Transverse colon (tissue), 4 donors: ENCODE measurements around the gene CPVL. TPM values are rescaled to one million over a fixed set of nuclear protein-coding genes. Genes with fewer than 3 reads are reported as not detected.

ENCODE experiments used
- DNase-seq: peaks from one replicate; pipeline ENCODE4 v3.0.0-alpha.2; 2019
- H3K27ac ChIP-seq, 4 donors: fragments of 200-600 bp; sonication (generic); 2 replicates each; pipeline ENCODE4 v1.5.1; 2016 to 2018; ENCODE audit warnings: inconsistent platforms in 4 of 4
- H3K27me3 ChIP-seq: fragments of 200-600 bp; sonication (generic); 2 replicates; pipeline ENCODE4 v1.5.1; 2017; ENCODE audit warnings: inconsistent platforms
- H3K36me3 ChIP-seq, 4 donors: fragments of 200-600 bp; sonication (generic); 2 replicates each; pipeline ENCODE4 v1.5.1; 2017 to 2019; ENCODE audit warnings: inconsistent platforms in 4 of 4
- H3K4me1 ChIP-seq, 4 donors: fragments of 200-600 bp; sonication (generic); 2 replicates each; pipeline ENCODE4 v1.5.1; 2017 to 2020; ENCODE audit warnings: inconsistent platforms in 4 of 4
- H3K4me3 ChIP-seq, 4 donors: fragments of 200-600 bp; sonication (generic); 1 replicate in 1 of 4; 2 replicates in 3 of 4; pipeline versions ENCODE4 v1.5.1 to v1.6.1; 2017 to 2019; ENCODE audit warnings: inconsistent platforms in 4 of 4
- H3K9me3 ChIP-seq, 2 donors: fragments of 200-600 bp; sonication (generic); 2 replicates each; pipeline ENCODE4 v1.5.1; 2017 to 2019; ENCODE audit warnings: inconsistent platforms in 2 of 2
- EP300 ChIP-seq: sonication (generic); formaldehyde crosslinking; IDR thresholded peaks from one replicate; pipeline ENCODE4 v1.6.1; 2017; ENCODE audit warnings: antibody characterized with exemption, low read depth
- POLR2A ChIP-seq: fragments of 450-650 bp; IDR thresholded peaks from one replicate; pipeline ENCODE4 v1.6.1; 2016; ENCODE audit warnings: antibody characterized with exemption, mild to moderate bottlenecking, moderate library complexity
- POLR2AphosphoS5 ChIP-seq, 3 donors: sonication (generic); formaldehyde crosslinking; IDR thresholded peaks; one replicate each; pipeline ENCODE4 v1.6.1; 2016; ENCODE audit warnings: antibody characterized with exemption in 3 of 3
- WGBS, 2 donors: methylation state at CpG; one replicate each; pipeline ENCODE4 v1.1.5; 2018; ENCODE audit warnings: low coverage in 1 of 2; 5-methylcytosine and 5-hydroxymethylcytosine counted together
- in situ Hi-C, 4 donors: fragments of 200-750 bp; cut with MboI; loops; one replicate each; pipeline versions ENCODE4 v1.15.0 to v1.15.1; 2017; ENCODE audit warnings: low sequenced_read_pairs in 3 of 4, low pct_ligation_motif_present in 1 of 4, low pct_unique_long_range_greater_than_20kb in 1 of 4
- intact Hi-C: fragments of 100-400 bp; cut with DNase I; formaldehyde crosslinking; loops from one replicate; pipeline ENCODE4 v1.15.1; 2023; ENCODE audit warnings: low total_unique reads
- total RNA-seq, 4 donors: library from RNA; depleted of rRNA; stranded (reverse); fragments of >200 nt; gene quantifications; one replicate each; pipeline ENCODE4 v1.1.0, GENCODE V29; 2016
- TF ChIP-seq, protein P1 (sequence below), 5 experiments: fragments of 200-600 bp in 3 of 5; fragments of 450-650 bp in 2 of 5; sonication (generic) in 3 of 5; IDR thresholded peaks; 1 replicate in 2 of 5; 2 replicates in 3 of 5; pipeline ENCODE4 v1.5.1; 2016 to 2017; ENCODE audit warnings: antibody characterized with exemption in 5 of 5, inconsistent platforms in 3 of 5, mild to moderate bottlenecking in 2 of 5, moderate library complexity in 1 of 5

Gene CPVL
- total RNA-seq, 4 donors from 2014 or later, result 0.75 to 9.7 (median 4.8) TPM

DNA sequence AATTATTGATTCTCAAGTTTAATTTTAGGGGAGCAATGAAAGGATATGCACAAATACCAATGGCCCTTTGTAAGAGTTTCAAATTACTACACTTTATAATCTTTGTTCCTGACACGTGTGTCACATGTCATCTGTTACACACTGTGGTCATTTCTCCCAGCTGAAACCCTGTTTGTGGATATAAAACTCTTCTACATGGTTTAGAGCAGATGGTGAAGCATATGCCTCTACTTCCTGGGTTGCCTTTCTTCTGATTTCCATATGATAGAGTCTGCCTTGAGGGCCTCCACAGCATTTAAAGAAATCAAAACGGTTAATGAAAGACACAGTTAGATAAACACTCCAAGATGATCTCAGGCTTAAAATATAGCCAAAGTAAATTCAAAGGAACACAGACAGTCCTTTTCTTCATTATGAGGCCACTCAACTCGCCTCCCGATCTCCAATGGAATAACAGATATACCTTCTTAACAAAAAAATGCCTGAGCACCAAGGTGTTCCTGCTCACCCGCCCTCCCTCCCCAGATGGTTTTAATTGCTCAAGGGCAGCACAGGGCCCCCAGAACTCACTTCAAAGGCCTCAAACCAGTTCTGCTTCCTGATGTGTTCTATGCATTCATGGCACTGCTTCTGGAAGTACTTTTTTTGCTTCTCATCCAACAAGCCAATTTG is 75.0 kb downstream of the CPVL start:
- Histone ChIP-seq H3K27ac (no peak overlapping the region), H3K4me3 (no peak overlapping the region), H3K36me3 (no peaks in the 10 kb centered on the region), H3K27me3 (no peaks in the 10 kb centered on the region), H3K4me1 (no peaks in the 10 kb centered on the region), H3K9me3 (no peaks in the 10 kb centered on the region)
- TF ChIP-seq, protein P1, sequence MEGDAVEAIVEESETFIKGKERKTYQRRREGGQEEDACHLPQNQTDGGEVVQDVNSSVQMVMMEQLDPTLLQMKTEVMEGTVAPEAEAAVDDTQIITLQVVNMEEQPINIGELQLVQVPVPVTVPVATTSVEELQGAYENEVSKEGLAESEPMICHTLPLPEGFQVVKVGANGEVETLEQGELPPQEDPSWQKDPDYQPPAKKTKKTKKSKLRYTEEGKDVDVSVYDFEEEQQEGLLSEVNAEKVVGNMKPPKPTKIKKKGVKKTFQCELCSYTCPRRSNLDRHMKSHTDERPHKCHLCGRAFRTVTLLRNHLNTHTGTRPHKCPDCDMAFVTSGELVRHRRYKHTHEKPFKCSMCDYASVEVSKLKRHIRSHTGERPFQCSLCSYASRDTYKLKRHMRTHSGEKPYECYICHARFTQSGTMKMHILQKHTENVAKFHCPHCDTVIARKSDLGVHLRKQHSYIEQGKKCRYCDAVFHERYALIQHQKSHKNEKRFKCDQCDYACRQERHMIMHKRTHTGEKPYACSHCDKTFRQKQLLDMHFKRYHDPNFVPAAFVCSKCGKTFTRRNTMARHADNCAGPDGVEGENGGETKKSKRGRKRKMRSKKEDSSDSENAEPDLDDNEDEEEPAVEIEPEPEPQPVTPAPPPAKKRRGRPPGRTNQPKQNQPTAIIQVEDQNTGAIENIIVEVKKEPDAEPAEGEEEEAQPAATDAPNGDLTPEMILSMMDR (IDR thresholded peaks at IDR 0.05), result no peak
- no peak for TF ChIP-seq POLR2AphosphoS5 (IDR thresholded peaks at IDR 0.05)
- no peak for TF ChIP-seq EP300
- TF ChIP-seq POLR2A, result no peak
- no peak for DNase-seq
- in situ Hi-C loops, result no loop called here
- 49 to 60% methylated on average over 3 to 5 of the region's 5 CpGs for WGBS, 2 donors
- intact Hi-C loops, result no loop called here

DNA sequence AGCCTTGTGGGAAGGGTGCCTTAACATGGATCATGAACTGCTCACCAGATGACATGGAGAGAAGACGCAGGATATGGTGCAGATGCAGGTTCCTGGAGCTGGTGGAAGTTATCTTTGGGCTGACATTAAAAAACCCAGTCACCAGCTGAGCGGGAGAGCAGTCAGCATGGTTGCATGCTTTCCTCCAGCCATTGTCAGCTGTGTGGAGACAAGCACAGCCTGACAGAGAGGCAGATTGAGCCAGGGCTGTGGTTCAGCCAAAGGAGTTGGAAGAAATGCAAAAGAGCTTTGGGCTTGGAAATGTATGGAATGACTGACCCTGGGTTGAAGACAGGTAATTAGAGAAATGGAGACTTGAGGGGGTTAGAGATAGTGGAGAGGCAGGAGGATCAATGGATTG is 79.7 kb downstream of the CPVL start:
- Histone ChIP-seq H3K4me3 (no peak overlapping the region), H3K27ac (no peak overlapping the region), H3K27me3 (no peaks in the 10 kb centered on the region), H3K9me3 (no peaks in the 10 kb centered on the region), H3K36me3 (no peaks in the 10 kb centered on the region), H3K4me1 (no peaks in the 10 kb centered on the region)
- TF ChIP-seq POLR2A (no peak), EP300 (no peak), POLR2AphosphoS5 (IDR thresholded peaks at IDR 0.05) (no peak)
- TF ChIP-seq, protein P1 (IDR thresholded peaks at IDR 0.05), result no peak
- intact Hi-C loops, result no loop called here
- WGBS, 2 donors, result 97 to 100% methylated on average over 1 to 2 of the region's 2 CpGs
- DNase-seq, result no peak
- in situ Hi-C loops, result no loop called here

DNA sequence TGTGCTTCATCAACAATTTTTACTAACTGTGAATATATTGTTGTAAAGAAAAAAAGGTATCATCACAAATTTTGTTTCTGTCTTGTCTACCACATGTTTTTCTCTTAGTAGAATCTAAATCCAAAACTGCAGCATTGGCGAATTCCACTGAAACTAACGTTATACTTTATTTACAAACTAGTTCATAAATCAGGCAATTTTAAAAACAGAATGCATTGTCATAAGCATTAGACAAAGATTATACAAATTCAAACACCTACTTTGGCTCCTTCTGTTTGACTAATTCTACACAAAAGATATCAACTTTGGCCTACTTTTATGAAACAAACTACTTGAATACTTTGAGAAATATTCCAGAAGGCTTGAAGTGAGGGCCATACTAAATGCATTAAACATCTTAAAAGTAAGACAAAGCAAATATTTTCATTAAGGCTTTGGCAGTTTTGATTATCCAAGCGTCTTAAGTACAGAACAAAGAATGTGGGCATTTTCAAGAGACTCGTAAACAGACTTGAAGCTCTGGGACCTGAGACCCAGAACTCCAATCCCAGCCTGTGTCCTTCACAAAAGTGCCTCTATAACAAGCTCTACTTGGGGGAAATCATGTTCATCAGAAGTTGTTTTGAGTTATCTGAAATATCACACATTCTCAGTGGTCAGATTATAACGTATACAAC is 81.0 kb downstream of the CPVL start:
- Histone ChIP-seq H3K4me3 (no peak overlapping the region), H3K9me3 (no peaks in the 10 kb centered on the region), H3K27me3 (no peaks in the 10 kb centered on the region), H3K27ac (no peak overlapping the region), H3K4me1 (no peaks in the 10 kb centered on the region), H3K36me3 (no peaks in the 10 kb centered on the region)
- no peak for DNase-seq
- 67 to 73% methylated on average over 5 of the region's 5 CpGs for WGBS, 2 donors
- intact Hi-C loops (no loop called here), in situ Hi-C loops (no loop called here)
- TF ChIP-seq POLR2AphosphoS5 (IDR thresholded peaks at IDR 0.05) (no peak), EP300 (no peak), POLR2A (no peak)
- TF ChIP-seq, protein P1 (IDR thresholded peaks at IDR 0.05), result no peak

DNA sequence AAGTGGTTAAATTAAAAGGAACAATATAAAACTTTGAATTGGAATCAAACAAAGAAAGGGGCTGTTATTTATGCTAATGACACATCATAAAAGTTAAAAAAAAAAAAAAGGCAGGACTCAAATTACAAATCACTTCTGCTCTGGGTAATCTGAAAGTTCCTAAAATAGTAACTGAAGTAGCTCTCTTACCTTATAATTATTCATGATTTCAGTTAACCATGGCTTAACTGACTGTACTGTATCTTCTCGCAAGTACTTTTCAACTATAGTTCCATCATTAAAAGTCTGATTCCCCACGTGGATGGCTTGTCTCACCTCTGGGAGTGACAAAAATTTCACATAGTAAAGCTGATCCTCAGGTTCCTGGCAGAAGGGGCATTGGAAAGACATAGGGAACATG is 82.5 kb downstream of the CPVL start:
- DNase-seq, result no peak
- Histone ChIP-seq H3K9me3 (no peaks in the 10 kb centered on the region), H3K36me3 (no peaks in the 10 kb centered on the region), H3K27ac (no peak overlapping the region), H3K4me3 (no peak overlapping the region), H3K27me3 (no peaks in the 10 kb centered on the region), H3K4me1 (no peaks in the 10 kb centered on the region)
- 70 to 88% methylated on average over 1 to 2 of the region's 2 CpGs for WGBS, 2 donors
- TF ChIP-seq POLR2A (no peak), POLR2AphosphoS5 (IDR thresholded peaks at IDR 0.05) (no peak), EP300 (no peak)
- TF ChIP-seq, protein P1 (IDR thresholded peaks at IDR 0.05), result no peak
- in situ Hi-C loops, result no loop called here
- intact Hi-C loops, result no loop called here
